ENCODE data around the gene SGCD.

The SGCD gene

DNA sequence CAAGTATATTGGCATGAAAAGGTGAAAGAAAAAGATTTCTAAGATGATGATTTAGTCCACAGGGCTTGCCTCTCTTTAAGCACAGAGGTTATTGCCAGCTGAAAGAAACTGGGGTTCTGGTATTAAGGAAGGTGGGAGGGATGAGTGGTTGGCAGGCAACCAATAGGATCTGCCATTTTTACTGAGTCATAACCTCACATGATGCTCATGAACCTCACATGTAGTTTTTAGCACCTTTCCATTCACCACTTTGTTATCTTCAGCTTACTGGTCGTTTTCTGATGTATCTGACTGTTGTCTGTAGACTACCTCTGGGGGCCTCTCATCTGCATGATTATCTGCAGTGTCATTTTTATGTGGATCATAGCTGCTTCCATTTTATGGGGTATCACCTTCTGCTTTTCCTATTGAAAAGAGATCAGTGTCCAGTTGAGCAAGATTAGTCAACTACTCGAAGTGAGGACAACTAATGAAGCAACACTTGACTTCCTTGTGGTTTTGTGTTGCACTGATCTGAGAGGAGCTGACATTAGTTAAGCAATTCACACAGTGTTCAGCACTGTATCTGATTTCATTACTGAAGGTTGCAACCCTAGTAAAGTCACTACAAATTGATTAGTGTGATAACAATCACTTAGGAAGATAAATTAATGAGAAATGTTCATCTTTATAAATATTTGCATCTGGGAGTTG is 186.3 kb downstream of the SGCD start:
- no peak for TF ChIP-seq ISL1 (CRISPR knock-in tag; IDR thresholded peaks at IDR 0.05)
- no peak for TF ChIP-seq TCF4 (CRISPR knock-in tag; IDR thresholded peaks at IDR 0.05; ENCODE audit: borderline replicate concordance)
- TF ChIP-seq, protein P1, sequence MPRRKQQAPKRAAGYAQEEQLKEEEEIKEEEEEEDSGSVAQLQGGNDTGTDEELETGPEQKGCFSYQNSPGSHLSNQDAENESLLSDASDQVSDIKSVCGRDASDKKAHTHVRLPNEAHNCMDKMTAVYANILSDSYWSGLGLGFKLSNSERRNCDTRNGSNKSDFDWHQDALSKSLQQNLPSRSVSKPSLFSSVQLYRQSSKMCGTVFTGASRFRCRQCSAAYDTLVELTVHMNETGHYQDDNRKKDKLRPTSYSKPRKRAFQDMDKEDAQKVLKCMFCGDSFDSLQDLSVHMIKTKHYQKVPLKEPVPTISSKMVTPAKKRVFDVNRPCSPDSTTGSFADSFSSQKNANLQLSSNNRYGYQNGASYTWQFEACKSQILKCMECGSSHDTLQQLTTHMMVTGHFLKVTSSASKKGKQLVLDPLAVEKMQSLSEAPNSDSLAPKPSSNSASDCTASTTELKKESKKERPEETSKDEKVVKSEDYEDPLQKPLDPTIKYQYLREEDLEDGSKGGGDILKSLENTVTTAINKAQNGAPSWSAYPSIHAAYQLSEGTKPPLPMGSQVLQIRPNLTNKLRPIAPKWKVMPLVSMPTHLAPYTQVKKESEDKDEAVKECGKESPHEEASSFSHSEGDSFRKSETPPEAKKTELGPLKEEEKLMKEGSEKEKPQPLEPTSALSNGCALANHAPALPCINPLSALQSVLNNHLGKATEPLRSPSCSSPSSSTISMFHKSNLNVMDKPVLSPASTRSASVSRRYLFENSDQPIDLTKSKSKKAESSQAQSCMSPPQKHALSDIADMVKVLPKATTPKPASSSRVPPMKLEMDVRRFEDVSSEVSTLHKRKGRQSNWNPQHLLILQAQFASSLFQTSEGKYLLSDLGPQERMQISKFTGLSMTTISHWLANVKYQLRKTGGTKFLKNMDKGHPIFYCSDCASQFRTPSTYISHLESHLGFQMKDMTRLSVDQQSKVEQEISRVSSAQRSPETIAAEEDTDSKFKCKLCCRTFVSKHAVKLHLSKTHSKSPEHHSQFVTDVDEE (CRISPR knock-in tag; IDR thresholded peaks at IDR 0.05): no peak
- no peak for TF ChIP-seq ESRRG (CRISPR knock-in tag; IDR thresholded peaks at IDR 0.05)
- TF ChIP-seq GLIS3 (CRISPR knock-in tag; IDR thresholded peaks at IDR 0.05): no peak
- no peak for TF ChIP-seq SNAI2 (CRISPR knock-in tag; IDR thresholded peaks at IDR 0.05)
- TF ChIP-seq ZNF565 (CRISPR knock-in tag; conservative IDR thresholded peaks at IDR 0.05; ENCODE audit: low read depth): no peak
- no peak for TF ChIP-seq OSR1 (CRISPR knock-in tag; IDR thresholded peaks at IDR 0.05)
- TF ChIP-seq, protein P2, sequence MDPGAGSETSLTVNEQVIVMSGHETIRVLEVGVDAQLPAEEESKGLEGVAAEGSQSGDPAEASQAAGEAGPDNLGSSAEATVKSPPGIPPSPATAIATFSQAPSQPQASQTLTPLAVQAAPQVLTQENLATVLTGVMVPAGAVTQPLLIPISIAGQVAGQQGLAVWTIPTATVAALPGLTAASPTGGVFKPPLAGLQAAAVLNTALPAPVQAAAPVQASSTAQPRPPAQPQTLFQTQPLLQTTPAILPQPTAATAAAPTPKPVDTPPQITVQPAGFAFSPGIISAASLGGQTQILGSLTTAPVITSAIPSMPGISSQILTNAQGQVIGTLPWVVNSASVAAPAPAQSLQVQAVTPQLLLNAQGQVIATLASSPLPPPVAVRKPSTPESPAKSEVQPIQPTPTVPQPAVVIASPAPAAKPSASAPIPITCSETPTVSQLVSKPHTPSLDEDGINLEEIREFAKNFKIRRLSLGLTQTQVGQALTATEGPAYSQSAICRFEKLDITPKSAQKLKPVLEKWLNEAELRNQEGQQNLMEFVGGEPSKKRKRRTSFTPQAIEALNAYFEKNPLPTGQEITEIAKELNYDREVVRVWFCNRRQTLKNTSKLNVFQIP (CRISPR knock-in tag; IDR thresholded peaks at IDR 0.05; ENCODE audit: borderline replicate concordance, low read depth): no peak
- no peak for TF ChIP-seq ZFP30 (CRISPR knock-in tag; IDR thresholded peaks at IDR 0.05)
- TF ChIP-seq ZFP3 (CRISPR knock-in tag; IDR thresholded peaks at IDR 0.05): no peak
- TF ChIP-seq TOX (CRISPR knock-in tag; IDR thresholded peaks at IDR 0.05; ENCODE audit: borderline replicate concordance): no peak
- TF ChIP-seq, protein P3, sequence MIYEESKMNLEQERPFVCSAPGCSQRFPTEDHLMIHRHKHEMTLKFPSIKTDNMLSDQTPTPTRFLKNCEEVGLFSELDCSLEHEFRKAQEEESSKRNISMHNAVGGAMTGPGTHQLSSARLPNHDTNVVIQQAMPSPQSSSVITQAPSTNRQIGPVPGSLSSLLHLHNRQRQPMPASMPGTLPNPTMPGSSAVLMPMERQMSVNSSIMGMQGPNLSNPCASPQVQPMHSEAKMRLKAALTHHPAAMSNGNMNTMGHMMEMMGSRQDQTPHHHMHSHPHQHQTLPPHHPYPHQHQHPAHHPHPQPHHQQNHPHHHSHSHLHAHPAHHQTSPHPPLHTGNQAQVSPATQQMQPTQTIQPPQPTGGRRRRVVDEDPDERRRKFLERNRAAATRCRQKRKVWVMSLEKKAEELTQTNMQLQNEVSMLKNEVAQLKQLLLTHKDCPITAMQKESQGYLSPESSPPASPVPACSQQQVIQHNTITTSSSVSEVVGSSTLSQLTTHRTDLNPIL (CRISPR knock-in tag; IDR thresholded peaks at IDR 0.05; ENCODE audit: low read depth): no peak
- TF ChIP-seq ZNF70 (CRISPR knock-in tag; IDR thresholded peaks at IDR 0.05): no peak
- TF ChIP-seq CSDC2 (CRISPR knock-in tag; IDR thresholded peaks at IDR 0.05): no peak
- ATAC-seq: no peak

DNA sequence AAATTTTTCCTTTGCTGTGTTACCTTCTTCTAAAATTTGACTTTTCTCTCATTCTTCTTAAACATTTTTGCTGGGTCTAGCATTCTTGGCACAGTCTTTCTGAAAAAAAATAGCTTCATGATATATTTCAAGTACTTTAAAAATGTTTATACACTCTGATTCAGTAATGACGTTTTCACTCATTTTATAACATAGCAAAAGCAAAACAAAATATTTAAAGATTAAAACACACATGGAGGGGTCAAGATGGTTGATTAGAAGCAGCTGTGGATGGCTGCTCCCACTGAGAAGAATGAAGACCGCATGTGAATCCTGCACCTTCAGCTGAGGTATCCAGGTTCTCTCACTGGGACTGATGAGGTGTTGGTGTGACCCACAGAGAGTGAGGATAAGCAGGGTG is 188.2 kb downstream of the SGCD start:
- no peak for TF ChIP-seq PPARA (CRISPR knock-in tag; IDR thresholded peaks at IDR 0.05; ENCODE audit: borderline replicate concordance)
- no peak for TF ChIP-seq CSRNP3 (CRISPR knock-in tag; IDR thresholded peaks at IDR 0.05)
- no peak for TF ChIP-seq GLIS3 (CRISPR knock-in tag; IDR thresholded peaks at IDR 0.05)
- TF ChIP-seq, protein P1 (CRISPR knock-in tag; IDR thresholded peaks at IDR 0.05): no peak
- no peak for TF ChIP-seq OSR1 (CRISPR knock-in tag; IDR thresholded peaks at IDR 0.05)
- TF ChIP-seq BACH2 (CRISPR knock-in tag; IDR thresholded peaks at IDR 0.05; ENCODE audit: borderline replicate concordance): no peak
- no peak for TF ChIP-seq RARB (CRISPR knock-in tag; IDR thresholded peaks at IDR 0.05)
- no peak for TF ChIP-seq ZNF70 (CRISPR knock-in tag; IDR thresholded peaks at IDR 0.05)
- no peak for TF ChIP-seq ISL1 (CRISPR knock-in tag; IDR thresholded peaks at IDR 0.05)
- TF ChIP-seq SNAI2 (CRISPR knock-in tag; IDR thresholded peaks at IDR 0.05): no peak
- TF ChIP-seq ZFP3 (CRISPR knock-in tag; IDR thresholded peaks at IDR 0.05): no peak
- TF ChIP-seq ZFP30 (CRISPR knock-in tag; IDR thresholded peaks at IDR 0.05): no peak
- TF ChIP-seq ESRRG (CRISPR knock-in tag; IDR thresholded peaks at IDR 0.05): no peak
- TF ChIP-seq, protein P4, sequence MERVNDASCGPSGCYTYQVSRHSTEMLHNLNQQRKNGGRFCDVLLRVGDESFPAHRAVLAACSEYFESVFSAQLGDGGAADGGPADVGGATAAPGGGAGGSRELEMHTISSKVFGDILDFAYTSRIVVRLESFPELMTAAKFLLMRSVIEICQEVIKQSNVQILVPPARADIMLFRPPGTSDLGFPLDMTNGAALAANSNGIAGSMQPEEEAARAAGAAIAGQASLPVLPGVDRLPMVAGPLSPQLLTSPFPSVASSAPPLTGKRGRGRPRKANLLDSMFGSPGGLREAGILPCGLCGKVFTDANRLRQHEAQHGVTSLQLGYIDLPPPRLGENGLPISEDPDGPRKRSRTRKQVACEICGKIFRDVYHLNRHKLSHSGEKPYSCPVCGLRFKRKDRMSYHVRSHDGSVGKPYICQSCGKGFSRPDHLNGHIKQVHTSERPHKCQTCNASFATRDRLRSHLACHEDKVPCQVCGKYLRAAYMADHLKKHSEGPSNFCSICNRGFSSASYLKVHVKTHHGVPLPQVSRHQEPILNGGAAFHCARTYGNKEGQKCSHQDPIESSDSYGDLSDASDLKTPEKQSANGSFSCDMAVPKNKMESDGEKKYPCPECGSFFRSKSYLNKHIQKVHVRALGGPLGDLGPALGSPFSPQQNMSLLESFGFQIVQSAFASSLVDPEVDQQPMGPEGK (CRISPR knock-in tag; IDR thresholded peaks at IDR 0.05; ENCODE audit: borderline replicate concordance): no peak
- TF ChIP-seq ZNF565 (CRISPR knock-in tag; conservative IDR thresholded peaks at IDR 0.05; ENCODE audit: low read depth): no peak
- no peak for TF ChIP-seq TCF4 (CRISPR knock-in tag; IDR thresholded peaks at IDR 0.05; ENCODE audit: borderline replicate concordance)
- no peak for TF ChIP-seq TOX (CRISPR knock-in tag; IDR thresholded peaks at IDR 0.05; ENCODE audit: borderline replicate concordance)
- no peak for TF ChIP-seq ARNTL (CRISPR knock-in tag; IDR thresholded peaks at IDR 0.05; ENCODE audit: borderline replicate concordance, low read depth)
- no peak for ATAC-seq
